GM13977 (cell line): ENCODE measurements around the gene SLC44A1.

Experiments
- DNase-seq: peaks from one replicate; pipeline ENCODE4 v3.0.0; 2012; ENCODE audit warnings: low spot score
- CTCF ChIP-seq: IDR thresholded peaks from 2 replicates; pipeline ENCODE4 v1.5.1; 2012; ENCODE audit warnings: mild to moderate bottlenecking, control low read depth; ENCODE audit not compliant: insufficient read depth; ENCODE audit errors: extremely low read depth, missing control alignments
- in situ Hi-C: fragments of 300-500 bp; cut with MboI; formaldehyde crosslinking; loops from one replicate; pipeline ENCODE4 v1.12.0; 2022; ENCODE audit warnings: low sequenced_read_pairs, low pct_unique_long_range_greater_than_20kb, mixed read lengths, inconsistent platforms; ENCODE audit not compliant: unreplicated experiment

Gene SLC44A1

DNA sequence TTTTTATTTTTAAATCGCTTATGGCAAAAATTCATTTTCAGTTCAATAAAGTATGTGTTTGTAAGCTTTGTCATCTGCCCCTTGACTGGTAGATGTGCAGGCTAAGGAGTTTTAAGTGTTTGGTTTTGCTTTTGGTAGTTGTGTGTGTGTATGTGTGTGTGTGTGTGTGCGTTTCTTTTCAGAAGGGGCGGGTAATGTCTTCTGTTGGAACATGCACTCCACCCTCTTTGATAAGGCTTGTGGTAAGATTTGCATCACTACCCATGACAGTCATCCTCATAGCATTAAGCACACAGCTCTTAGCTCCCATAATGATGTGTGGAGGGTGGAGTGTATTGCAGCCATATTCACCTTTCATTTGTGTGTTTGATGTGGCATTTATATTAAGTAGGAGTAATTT lies 111.3 kb downstream of the SLC44A1 start:
- TF ChIP-seq CTCF: no peak
- in situ Hi-C loops: no loop called here
- DNase-seq: peak; percentile 38

- DNase-seq: peak; percentile 62
- TF ChIP-seq CTCF: no peak
- in situ Hi-C loops: no loop called here
Observed at GRCh38 chr9:105357937-105358336, 113.5 kb downstream of the SLC44A1 start.

DNA sequence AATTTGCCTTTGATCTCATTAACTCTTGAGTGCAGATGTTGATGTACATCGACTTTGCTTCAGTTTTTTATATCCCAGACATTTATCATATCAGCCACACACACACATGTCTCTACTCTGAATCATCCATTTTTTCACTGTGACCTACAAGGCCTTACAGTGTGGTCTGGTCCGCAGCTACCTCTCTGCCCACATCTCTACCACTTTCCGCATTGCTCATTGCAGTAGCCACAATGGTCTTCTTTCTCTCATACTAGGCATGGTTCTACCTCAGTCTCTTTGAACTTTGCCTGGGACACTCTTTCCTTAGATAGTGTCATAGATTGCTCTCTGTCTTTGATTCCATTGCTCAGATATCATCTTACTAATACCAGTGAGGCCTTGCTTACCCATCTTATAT lies 115.4 kb downstream of the SLC44A1 start:
- in situ Hi-C loops: no loop called here
- TF ChIP-seq CTCF: no peak
- DNase-seq: peak; percentile 12

- TF ChIP-seq CTCF: peak; percentile 10
- DNase-seq: no peak
- in situ Hi-C loops: no loop called here
Observed at GRCh38 chr9:105360344-105360743, 115.9 kb downstream of the SLC44A1 start.

GRCh38 chr9:105361873-105362272 lies 117.4 kb downstream of the SLC44A1 start:
- no peak for TF ChIP-seq CTCF
- no peak for DNase-seq
- in situ Hi-C loops: no loop called here

GRCh38 chr9:105362470-105362869 lies 118.0 kb downstream of the SLC44A1 start:
- TF ChIP-seq CTCF: no peak

DNA sequence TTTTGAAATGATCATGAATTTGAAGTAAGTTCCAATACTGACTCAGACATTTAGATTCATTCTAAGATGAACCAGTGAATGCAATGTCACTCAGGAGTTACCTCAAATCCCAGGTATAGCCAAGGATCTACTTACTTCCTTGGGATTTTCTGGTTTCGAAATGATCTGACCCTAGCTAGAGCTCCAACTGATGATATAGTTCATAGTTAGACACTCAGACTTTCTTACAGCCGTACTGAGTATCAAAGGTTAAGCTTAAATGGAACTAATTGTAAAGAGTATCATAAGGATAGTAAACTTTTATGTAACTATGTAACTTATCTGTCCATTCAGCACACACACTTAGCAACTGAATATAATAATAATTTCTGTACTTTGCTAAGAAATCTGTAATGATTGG lies 119.4 kb downstream of the SLC44A1 start:
- in situ Hi-C loops: no loop called here
- DNase-seq: no peak
- TF ChIP-seq CTCF: no peak

More at GRCh38 chr9:105362470-105362869, 118.0 kb downstream of the SLC44A1 start:
- in situ Hi-C loops: no loop called here
- no peak for DNase-seq
